ENCODE results near the gene PMIS2.

DNA sequence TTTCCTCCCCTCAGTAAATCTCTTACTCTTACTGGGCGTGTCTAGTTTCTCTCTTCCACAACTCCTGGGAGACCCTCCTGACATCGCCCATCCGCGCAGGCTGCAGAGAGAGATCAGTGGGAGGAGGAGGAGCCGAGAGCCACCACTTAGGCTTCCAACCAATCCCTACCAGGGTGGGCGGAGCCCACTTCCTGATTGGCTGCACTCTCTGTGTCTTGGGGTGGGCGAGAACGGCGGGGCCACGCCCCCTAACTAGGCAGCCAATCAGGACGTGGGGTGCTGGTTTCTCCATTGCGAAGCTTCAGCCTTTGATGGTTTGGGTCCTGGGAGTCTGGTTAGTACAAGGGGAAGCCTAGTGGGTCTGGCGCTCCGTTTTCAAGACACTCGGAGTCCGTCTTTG is at the start of gene PMIS2:
- TF ChIP-seq POLR2AphosphoS5 (IDR thresholded peaks at IDR 0.05; ENCODE audit: low read depth, low read length) (no peak), PAX5 (IDR thresholded peaks at IDR 0.05; ENCODE audit: insufficient read depth, low read length, severe bottlenecking) (no peak), POLR2A (IDR thresholded peaks at IDR 0.05; ENCODE audit: low read depth, low read length) (no peak), TAF1 (IDR thresholded peaks at IDR 0.05; ENCODE audit: low read depth, low read length) (no peak)

Measured in GM12891 (cell line).